Thoracic aorta (tissue), 2 donors: ENCODE results near the gene NDRG3. TPM values are rescaled to one million over a fixed set of nuclear protein-coding genes. Genes with fewer than 3 reads are reported as not detected.

Source experiments
- ATAC-seq: fragments of 150-250 bp; one replicate; pipeline ENCODE4 v1.8.0; 2017; ENCODE audit warnings: low read depth; ENCODE audit not compliant: insufficient number of reproducible peaks, low FRiP score
- DNase-seq: peaks from one replicate; pipeline ENCODE4 v3.0.0-alpha.2; 2020; ENCODE audit warnings: low spot score
- H3K27ac ChIP-seq, 2 donors: fragments of 200-600 bp; sonication (generic); 1 replicate in 1 of 2; 2 replicates in 1 of 2; pipeline ENCODE4 v1.5.1; 2016; ENCODE audit warnings: mild to moderate bottlenecking in 2 of 2, moderate library complexity in 2 of 2
- H3K27me3 ChIP-seq: fragments of 200-600 bp; sonication (generic); replicated peaks from 2 replicates; pipeline ENCODE4 v1.6.0; 2016; ENCODE audit warnings: mild to moderate bottlenecking; ENCODE audit not compliant: insufficient read depth
- H3K36me3 ChIP-seq: fragments of 200-600 bp; sonication (generic); one replicate; pipeline ENCODE4 v1.5.1; 2016
- H3K4me1 ChIP-seq, 2 donors: fragments of 200-600 bp; sonication (generic); 1 replicate in 1 of 2; 2 replicates in 1 of 2; pipeline versions ENCODE4 v1.5.1 to v1.6.0; 2016; ENCODE audit warnings: low read depth in 2 of 2, mild to moderate bottlenecking in 1 of 2; ENCODE audit not compliant: control insufficient read depth in 1 of 2
- H3K4me3 ChIP-seq: fragments of 200-600 bp; sonication (generic); 2 replicates; pipeline ENCODE4 v1.5.1; 2016; ENCODE audit warnings: mild to moderate bottlenecking
- H3K9me3 ChIP-seq: fragments of 200-600 bp; sonication (generic); 2 replicates; pipeline ENCODE4 v1.5.1; 2016
- CTCF ChIP-seq: fragments of 200-600 bp; sonication (generic); IDR thresholded peaks from one replicate; pipeline ENCODE4 v1.5.1; 2019; ENCODE audit warnings: antibody characterized with exemption
- total RNA-seq, 2 donors: library from RNA; depleted of rRNA; stranded (reverse); fragments of >200 nt; gene quantifications; one replicate each; pipeline versions ENCODE4 v1.1.0 to v1.2.3, GENCODE V29; 2016

NDRG3 gene
- total RNA-seq, 2 donors from 2014 or later = 50.9 to 57.7 TPM

- no peak for ATAC-seq
Measured at GRCh38 chr20:36786663-36787062, 40.8 kb upstream of the NDRG3 start.

GRCh38 chr20:36786246-36786645, 40.4 kb upstream of the NDRG3 start:
- DNase-seq (no peak), ATAC-seq (no peak)
- Histone ChIP-seq H3K27ac (no peak overlapping the region), H3K27me3 (no peaks in the 10 kb centered on the region), H3K36me3 (peaks cover 28% of the 10 kb centered on the region), H3K4me3 (no peak overlapping the region), H3K9me3 (no peaks in the 10 kb centered on the region), H3K4me1 (no peaks in the 10 kb centered on the region)
- TF ChIP-seq CTCF = no peak

More at GRCh38 chr20:36786663-36787062, 40.8 kb upstream of the NDRG3 start:
- DNase-seq = no peak
- no peak for TF ChIP-seq CTCF
- Histone ChIP-seq H3K27ac (no peak overlapping the region), H3K27me3 (no peaks in the 10 kb centered on the region), H3K4me1 (no peaks in the 10 kb centered on the region), H3K9me3 (no peaks in the 10 kb centered on the region), H3K4me3 (no peak overlapping the region), H3K36me3 (peaks cover 28% of the 10 kb centered on the region)

- no peak for ATAC-seq
- no peak for DNase-seq
- peaks cover 28% of the 10 kb centered on the region for H3K36me3 ChIP-seq
Measured at GRCh38 chr20:36785308-36785707, 39.4 kb upstream of the NDRG3 start.

GRCh38 chr20:36784900-36785299, 39.0 kb upstream of the NDRG3 start:
- DNase-seq (no peak), ATAC-seq (no peak)
- peak overlapping the region in 1 of 2 donors; percentile 34 for H3K27ac ChIP-seq
- H3K36me3 ChIP-seq = peaks cover 28% of the 10 kb centered on the region
- H3K27me3 ChIP-seq = no peaks in the 10 kb centered on the region
- H3K9me3 ChIP-seq = no peaks in the 10 kb centered on the region
- no peaks in the 10 kb centered on the region for H3K4me1 ChIP-seq
- no peak overlapping the region for H3K4me3 ChIP-seq
- no peak for TF ChIP-seq CTCF

More at GRCh38 chr20:36785308-36785707, 39.4 kb upstream of the NDRG3 start:
- no peaks in the 10 kb centered on the region for H3K4me1 ChIP-seq
- no peaks in the 10 kb centered on the region for H3K9me3 ChIP-seq
- TF ChIP-seq CTCF = no peak
- no peak overlapping the region for H3K27ac ChIP-seq
- H3K4me3 ChIP-seq = no peak overlapping the region
- no peaks in the 10 kb centered on the region for H3K27me3 ChIP-seq

- Histone ChIP-seq H3K4me1 (no peaks in the 10 kb centered on the region), H3K27me3 (no peaks in the 10 kb centered on the region), H3K27ac (peak overlapping the region in 1 of 2 donors; percentile 34), H3K9me3 (no peaks in the 10 kb centered on the region), H3K4me3 (no peak overlapping the region), H3K36me3 (peaks cover 28% of the 10 kb centered on the region)
- TF ChIP-seq CTCF = no peak
- DNase-seq = no peak
- no peak for ATAC-seq
Measured at GRCh38 chr20:36784116-36784515, 38.2 kb upstream of the NDRG3 start.
